ENCODE measurements around the gene CPE.

CPE gene

DNA sequence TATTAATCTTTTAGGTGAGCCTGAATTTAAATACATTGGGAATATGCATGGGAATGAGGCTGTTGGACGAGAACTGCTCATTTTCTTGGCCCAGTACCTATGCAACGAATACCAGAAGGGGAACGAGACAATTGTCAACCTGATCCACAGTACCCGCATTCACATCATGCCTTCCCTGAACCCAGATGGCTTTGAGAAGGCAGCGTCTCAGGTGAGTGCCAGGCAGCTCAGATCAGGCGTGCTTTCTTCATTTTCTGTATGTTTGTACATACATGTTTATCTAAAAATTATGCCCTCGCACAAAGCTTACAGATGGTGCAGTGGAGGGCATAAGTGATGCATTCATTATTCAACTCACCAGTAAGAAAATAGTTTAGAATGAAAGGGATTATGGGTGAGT lies 85.6 kb downstream of the CPE start:
- POLR2A ChIA-PET, result no interaction called here
- Histone ChIP-seq H3K27ac (ENCODE audit: insufficient read depth in 1 of 2, low read depth in 1 of 2, low read length in 2 of 2, poor library complexity in 1 of 2, severe bottlenecking in 2 of 2) (no peak overlapping the region), H3K9me3 (ENCODE audit: control extremely low read depth in 1 of 5, control insufficient read depth in 4 of 5, insufficient read depth in 2 of 5, low read depth in 1 of 5, low read length in 4 of 5) (no peaks in the 10 kb centered on the region), H3K36me3 (ENCODE audit: control insufficient read depth in 4 of 4, insufficient read depth in 4 of 4, low read length in 3 of 4) (no peaks in the 10 kb centered on the region), H3K27me3 (replicated peaks in 2 of 5; ENCODE audit: control insufficient read depth in 4 of 5, insufficient read depth in 5 of 5, low read length in 4 of 5) (no peaks in the 10 kb centered on the region), H3K4me3 (ENCODE audit: control insufficient read depth in 1 of 7, extremely low read depth in 1 of 7, insufficient read depth in 4 of 7, low read depth in 2 of 7, low read length in 6 of 7) (no peak overlapping the region), H3K4me1 (ENCODE audit: control extremely low read depth in 1 of 4, control insufficient read depth in 4 of 4, insufficient read depth in 4 of 4, low read length in 3 of 4) (no peaks in the 10 kb centered on the region)
- no peak for DNase-seq
- CTCF ChIA-PET, result interaction anchor here (0.7 to 4.2 kb wide), 7 partner anchors 9 to 337 kb away, joined by 3 to 32 read pairs (median 4); no protein-coding TSS in a partner anchor
- 97% methylated on average over 4 of the region's 7 CpGs for WGBS (ENCODE audit: insufficient coverage)

DNA sequence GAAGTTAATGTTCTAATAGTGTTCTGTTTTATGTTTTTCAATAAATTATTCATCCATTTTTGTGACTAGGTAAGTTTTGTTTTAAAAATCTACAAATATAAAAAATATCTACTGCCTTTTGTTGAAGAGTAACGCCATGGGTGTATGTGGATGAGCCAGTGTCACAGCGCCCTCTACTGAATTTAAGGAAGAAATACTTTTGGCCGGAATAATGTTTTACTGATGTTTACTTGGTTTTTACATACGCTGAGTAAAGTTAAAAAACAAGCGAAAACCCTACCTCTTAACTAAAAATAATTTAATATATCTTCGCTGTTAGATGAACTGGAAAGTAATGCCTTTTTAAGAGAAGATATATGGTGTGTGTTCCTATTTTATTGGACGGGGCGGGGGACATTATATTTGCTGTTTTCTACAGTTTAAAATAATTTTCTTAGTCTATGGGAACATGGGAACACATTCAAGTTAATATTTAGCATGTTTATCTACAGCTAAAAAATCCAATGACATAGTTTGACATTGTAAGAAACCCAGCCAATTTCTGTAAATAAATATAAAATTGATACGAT lies 86.1 kb downstream of the CPE start:
- no CpG with 5 or more reads among the region's 9 CpGs for WGBS (ENCODE audit: insufficient coverage)
- DNase-seq, result peak; percentile 53 to 77 (median 72)

DNA sequence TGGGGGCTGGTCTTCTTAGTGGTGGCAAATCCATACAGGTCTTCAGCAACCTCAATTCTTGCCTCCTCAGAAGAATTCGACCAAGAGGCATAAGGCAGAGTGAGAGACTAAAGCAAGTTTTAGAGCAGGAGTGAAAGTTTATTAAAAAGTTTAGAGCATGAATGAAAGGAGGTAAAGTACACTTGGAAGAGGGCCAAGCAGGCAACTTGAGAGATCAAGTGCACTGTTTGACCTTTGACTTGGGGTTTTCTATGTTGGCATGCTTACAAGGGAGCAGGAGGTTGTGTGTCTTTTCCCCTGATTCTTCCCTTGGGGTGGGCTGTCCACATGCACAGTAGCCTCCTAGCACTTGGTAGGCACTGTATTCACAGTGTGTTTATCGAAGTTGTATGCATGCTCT lies 91.2 kb downstream of the CPE start:
- CTCF ChIA-PET, result interaction anchor here (1.0 kb wide), 1 partner anchor 338 kb away, joined by 3 read pairs; no protein-coding TSS in a partner anchor
- POLR2A ChIA-PET, result no interaction called here
- Histone ChIP-seq H3K36me3 (ENCODE audit: control insufficient read depth in 4 of 4, insufficient read depth in 4 of 4, low read length in 3 of 4) (no peaks in the 10 kb centered on the region), H3K27me3 (replicated peaks in 2 of 5; ENCODE audit: control insufficient read depth in 4 of 5, insufficient read depth in 5 of 5, low read length in 4 of 5) (no peaks in the 10 kb centered on the region), H3K4me3 (ENCODE audit: control insufficient read depth in 1 of 7, extremely low read depth in 1 of 7, insufficient read depth in 4 of 7, low read depth in 2 of 7, low read length in 6 of 7) (no peak overlapping the region), H3K9me3 (ENCODE audit: control extremely low read depth in 1 of 5, control insufficient read depth in 4 of 5, insufficient read depth in 2 of 5, low read depth in 1 of 5, low read length in 4 of 5) (peaks cover 0 to 25% (median 11%) of the 10 kb centered on the region in 5 experiments), H3K4me1 (ENCODE audit: control extremely low read depth in 1 of 4, control insufficient read depth in 4 of 4, insufficient read depth in 4 of 4, low read length in 3 of 4) (no peaks in the 10 kb centered on the region), H3K27ac (ENCODE audit: insufficient read depth in 1 of 2, low read depth in 1 of 2, low read length in 2 of 2, poor library complexity in 1 of 2, severe bottlenecking in 2 of 2) (no peak overlapping the region)
- no peak for DNase-seq
- WGBS (ENCODE audit: insufficient coverage), result 100% methylated on average over 2 of the region's 2 CpGs

More for the DNA sequence above, 86.1 kb downstream of the CPE start:
- H3K27ac ChIP-seq (ENCODE audit: insufficient read depth in 1 of 2, low read depth in 1 of 2, low read length in 2 of 2, poor library complexity in 1 of 2, severe bottlenecking in 2 of 2), result no peak overlapping the region
- ChIA-PET POLR2A (no interaction called here), CTCF (interaction anchor here (0.7 to 4.2 kb wide), 6 partner anchors 9 to 350 kb away, joined by 3 to 32 read pairs (median 4); no protein-coding TSS in a partner anchor)
- no peaks in the 10 kb centered on the region for H3K27me3 ChIP-seq (replicated peaks in 2 of 5; ENCODE audit: control insufficient read depth in 4 of 5, insufficient read depth in 5 of 5, low read length in 4 of 5)
- H3K9me3 ChIP-seq (ENCODE audit: control extremely low read depth in 1 of 5, control insufficient read depth in 4 of 5, insufficient read depth in 2 of 5, low read depth in 1 of 5, low read length in 4 of 5), result no peaks in the 10 kb centered on the region
- no peaks in the 10 kb centered on the region for H3K36me3 ChIP-seq (ENCODE audit: control insufficient read depth in 4 of 4, insufficient read depth in 4 of 4, low read length in 3 of 4)
- no peak overlapping the region for H3K4me3 ChIP-seq (ENCODE audit: control insufficient read depth in 1 of 7, extremely low read depth in 1 of 7, insufficient read depth in 4 of 7, low read depth in 2 of 7, low read length in 6 of 7)
- H3K4me1 ChIP-seq (ENCODE audit: control extremely low read depth in 1 of 4, control insufficient read depth in 4 of 4, insufficient read depth in 4 of 4, low read length in 3 of 4), result no peaks in the 10 kb centered on the region

DNA sequence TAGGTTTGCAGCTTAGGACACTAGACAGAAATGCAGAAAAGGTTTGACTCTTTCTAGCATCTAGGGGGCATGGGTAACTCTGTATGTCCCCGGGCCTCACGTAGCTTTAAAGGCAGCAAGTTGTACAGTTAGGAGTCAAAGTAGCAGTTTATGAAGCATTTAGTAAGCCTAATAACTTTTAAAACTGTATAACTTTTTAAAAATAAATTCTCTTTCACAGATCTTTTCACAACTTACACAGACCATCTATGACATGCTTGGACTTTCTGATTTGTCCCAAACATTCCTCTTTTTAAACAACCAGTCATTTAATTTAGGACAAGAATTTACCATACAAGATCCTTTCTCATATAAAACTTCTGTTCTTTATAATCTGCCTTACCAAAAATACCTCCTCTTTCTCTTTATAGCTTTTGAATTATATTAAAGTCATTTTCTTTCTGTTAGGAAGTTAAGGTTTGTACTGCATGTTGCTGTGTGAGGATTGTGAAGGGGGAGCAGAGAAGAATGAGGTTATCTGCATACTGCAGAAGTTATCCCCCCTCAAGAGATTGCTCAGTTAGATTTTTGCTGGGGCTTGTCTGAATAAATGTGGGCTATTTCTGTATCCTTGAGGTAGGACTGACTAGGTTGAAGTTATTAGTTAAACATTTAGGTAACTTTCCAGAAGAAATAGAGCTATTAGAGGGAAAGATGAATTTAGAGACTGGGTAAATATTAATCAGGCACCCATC lies 94.3 kb downstream of the CPE start:
- Histone ChIP-seq H3K9me3 (ENCODE audit: control extremely low read depth in 1 of 5, control insufficient read depth in 4 of 5, insufficient read depth in 2 of 5, low read depth in 1 of 5, low read length in 4 of 5) (peaks cover 0 to 25% (median 13%) of the 10 kb centered on the region in 5 experiments), H3K27me3 (replicated peaks in 2 of 5; ENCODE audit: control insufficient read depth in 4 of 5, insufficient read depth in 5 of 5, low read length in 4 of 5) (no peaks in the 10 kb centered on the region), H3K4me3 (ENCODE audit: control insufficient read depth in 1 of 7, extremely low read depth in 1 of 7, insufficient read depth in 4 of 7, low read depth in 2 of 7, low read length in 6 of 7) (no peak overlapping the region), H3K27ac (ENCODE audit: insufficient read depth in 1 of 2, low read depth in 1 of 2, low read length in 2 of 2, poor library complexity in 1 of 2, severe bottlenecking in 2 of 2) (no peak overlapping the region), H3K4me1 (ENCODE audit: control extremely low read depth in 1 of 4, control insufficient read depth in 4 of 4, insufficient read depth in 4 of 4, low read length in 3 of 4) (no peaks in the 10 kb centered on the region), H3K36me3 (ENCODE audit: control insufficient read depth in 4 of 4, insufficient read depth in 4 of 4, low read length in 3 of 4) (no peaks in the 10 kb centered on the region)
- ChIA-PET POLR2A (no interaction called here), CTCF (interaction anchor here (0.6 to 1.3 kb wide), 4 partner anchors 8 to 615 kb away, joined by 3 to 4 read pairs (median 3); no protein-coding TSS in a partner anchor)
- peak in 1 of 3 donors; percentile 5 for DNase-seq
- no CpG with 5 or more reads among the region's 2 CpGs for WGBS (ENCODE audit: insufficient coverage)

DNA sequence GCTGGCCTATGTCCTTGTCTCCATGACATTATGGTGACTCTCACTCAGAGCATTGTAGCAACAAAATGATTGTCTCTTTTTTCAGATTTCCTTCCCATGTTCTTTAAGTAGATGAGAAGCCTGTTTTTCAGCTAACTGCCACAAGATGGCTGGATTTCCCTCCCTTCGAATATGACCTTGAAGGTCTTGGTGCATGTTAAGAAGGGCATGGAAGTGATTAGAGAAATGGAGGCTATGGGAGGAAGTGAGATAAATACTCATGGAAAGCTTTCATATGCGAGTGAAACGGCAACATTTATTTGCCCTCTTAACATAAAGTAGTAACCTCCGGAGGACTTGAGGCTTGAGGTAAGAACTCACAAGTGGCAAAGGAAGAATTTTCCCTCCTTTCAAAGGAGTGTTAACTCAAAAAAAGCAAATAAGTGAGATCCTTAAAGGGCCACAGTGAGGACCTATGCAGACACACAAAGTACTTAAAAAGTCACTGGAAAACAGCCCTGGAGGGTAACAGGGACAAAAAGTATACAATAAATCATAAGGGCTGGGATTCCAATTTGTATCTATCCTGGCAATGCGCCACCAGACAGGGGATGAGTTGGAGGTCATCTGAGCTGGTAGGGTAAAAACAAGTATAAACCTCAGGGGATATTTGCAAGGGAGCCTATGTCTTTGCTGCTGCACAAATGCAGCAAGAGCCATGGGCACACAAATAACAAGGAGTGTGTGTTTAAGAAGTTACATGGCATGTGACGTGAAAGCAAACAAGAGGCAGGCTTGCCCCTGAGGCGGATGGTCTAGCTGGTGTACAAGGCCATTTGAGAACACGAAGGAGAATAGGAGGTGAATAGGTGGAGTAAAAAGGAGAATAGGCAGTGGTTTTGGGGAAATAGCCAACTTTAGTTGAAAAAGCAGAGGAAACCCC lies 96.2 kb downstream of the CPE start:
- Histone ChIP-seq H3K36me3 (ENCODE audit: control insufficient read depth in 4 of 4, insufficient read depth in 4 of 4, low read length in 3 of 4) (no peaks in the 10 kb centered on the region), H3K27me3 (replicated peaks in 2 of 5; ENCODE audit: control insufficient read depth in 4 of 5, insufficient read depth in 5 of 5, low read length in 4 of 5) (no peaks in the 10 kb centered on the region), H3K9me3 (ENCODE audit: control extremely low read depth in 1 of 5, control insufficient read depth in 4 of 5, insufficient read depth in 2 of 5, low read depth in 1 of 5, low read length in 4 of 5) (peaks cover 0 to 25% (median 13%) of the 10 kb centered on the region in 5 experiments), H3K27ac (ENCODE audit: insufficient read depth in 1 of 2, low read depth in 1 of 2, low read length in 2 of 2, poor library complexity in 1 of 2, severe bottlenecking in 2 of 2) (no peak overlapping the region), H3K4me3 (ENCODE audit: control insufficient read depth in 1 of 7, extremely low read depth in 1 of 7, insufficient read depth in 4 of 7, low read depth in 2 of 7, low read length in 6 of 7) (no peak overlapping the region), H3K4me1 (ENCODE audit: control extremely low read depth in 1 of 4, control insufficient read depth in 4 of 4, insufficient read depth in 4 of 4, low read length in 3 of 4) (no peaks in the 10 kb centered on the region)
- no peak for DNase-seq
- POLR2A ChIA-PET, result no interaction called here
- WGBS (ENCODE audit: insufficient coverage), result 83% methylated on average over 7 of the region's 8 CpGs
- CTCF ChIA-PET, result no interaction called here

DNA sequence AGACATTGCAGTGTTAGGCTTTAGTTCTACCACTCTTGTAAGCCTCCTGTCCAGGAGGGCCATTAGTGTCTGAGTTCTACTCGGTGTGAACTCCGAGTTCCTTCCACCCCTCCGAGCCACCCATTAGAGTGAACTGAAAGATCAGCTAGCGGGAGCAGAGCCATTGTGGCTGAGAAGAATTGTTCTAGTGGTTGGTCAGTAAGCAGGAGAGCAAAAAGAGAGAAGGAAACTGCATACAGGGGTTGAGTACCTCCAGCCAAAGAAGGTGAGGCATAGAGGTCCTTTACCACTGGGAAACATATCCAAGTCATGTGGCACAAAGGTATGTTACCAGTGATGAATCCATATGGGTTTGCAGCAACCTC lies 96.9 kb downstream of the CPE start:
- H3K4me1 ChIP-seq (ENCODE audit: control extremely low read depth in 1 of 4, control insufficient read depth in 4 of 4, insufficient read depth in 4 of 4, low read length in 3 of 4), result no peaks in the 10 kb centered on the region
- H3K36me3 ChIP-seq (ENCODE audit: control insufficient read depth in 4 of 4, insufficient read depth in 4 of 4, low read length in 3 of 4), result no peaks in the 10 kb centered on the region
- no peaks in the 10 kb centered on the region for H3K27me3 ChIP-seq (replicated peaks in 2 of 5; ENCODE audit: control insufficient read depth in 4 of 5, insufficient read depth in 5 of 5, low read length in 4 of 5)
- CTCF ChIA-PET, result no interaction called here
- H3K27ac ChIP-seq (ENCODE audit: insufficient read depth in 1 of 2, low read depth in 1 of 2, low read length in 2 of 2, poor library complexity in 1 of 2, severe bottlenecking in 2 of 2), result peak overlapping the region in 1 of 2 experiments; percentile 61
- H3K9me3 ChIP-seq (ENCODE audit: control extremely low read depth in 1 of 5, control insufficient read depth in 4 of 5, insufficient read depth in 2 of 5, low read depth in 1 of 5, low read length in 4 of 5), result peaks cover 0 to 25% (median 13%) of the 10 kb centered on the region in 5 experiments
- H3K4me3 ChIP-seq (ENCODE audit: control insufficient read depth in 1 of 7, extremely low read depth in 1 of 7, insufficient read depth in 4 of 7, low read depth in 2 of 7, low read length in 6 of 7), result no peak overlapping the region
- DNase-seq, result no peak
- POLR2A ChIA-PET, result no interaction called here
- 100% methylated on average over 3 of the region's 4 CpGs for WGBS (ENCODE audit: insufficient coverage)
